GM18870 (cell line): ENCODE data around the gene TNRC18.
"Not testable (repeated sequence)": the region's sequence is repeated elsewhere in the genome, so short reads cannot be mapped to it uniquely, and the experiment has no call there.

Experiments
- ATAC-seq: cut with Tn5 transposase; IDR thresholded peaks from one replicate; pipeline ENCODE4 v1.9.1; 2021; ENCODE audit warnings: moderate library complexity; ENCODE audit not compliant: unreplicated experiment

Gene TNRC18

DNA sequence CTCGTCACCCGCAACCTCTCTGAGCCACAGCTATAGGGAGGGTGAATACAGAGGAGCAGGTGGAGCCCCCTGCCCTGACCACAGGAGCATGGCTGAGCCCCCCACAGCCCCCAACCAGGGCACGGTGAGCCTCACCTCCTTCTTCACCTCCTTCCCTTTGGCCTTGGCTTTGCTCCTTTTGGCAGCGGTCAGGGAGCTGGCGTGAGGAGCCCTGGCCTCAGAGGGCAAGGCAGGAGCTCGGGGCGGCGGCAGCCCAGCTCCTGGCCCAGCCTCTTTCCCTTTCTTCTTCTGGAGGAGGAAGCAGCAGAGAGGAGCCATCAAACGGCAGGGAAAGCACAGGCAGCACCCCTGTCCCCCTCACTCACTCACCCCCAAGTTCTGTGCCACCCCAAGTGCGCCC, 98.7 kb downstream of the TNRC18 start:
- no peak for ATAC-seq

DNA sequence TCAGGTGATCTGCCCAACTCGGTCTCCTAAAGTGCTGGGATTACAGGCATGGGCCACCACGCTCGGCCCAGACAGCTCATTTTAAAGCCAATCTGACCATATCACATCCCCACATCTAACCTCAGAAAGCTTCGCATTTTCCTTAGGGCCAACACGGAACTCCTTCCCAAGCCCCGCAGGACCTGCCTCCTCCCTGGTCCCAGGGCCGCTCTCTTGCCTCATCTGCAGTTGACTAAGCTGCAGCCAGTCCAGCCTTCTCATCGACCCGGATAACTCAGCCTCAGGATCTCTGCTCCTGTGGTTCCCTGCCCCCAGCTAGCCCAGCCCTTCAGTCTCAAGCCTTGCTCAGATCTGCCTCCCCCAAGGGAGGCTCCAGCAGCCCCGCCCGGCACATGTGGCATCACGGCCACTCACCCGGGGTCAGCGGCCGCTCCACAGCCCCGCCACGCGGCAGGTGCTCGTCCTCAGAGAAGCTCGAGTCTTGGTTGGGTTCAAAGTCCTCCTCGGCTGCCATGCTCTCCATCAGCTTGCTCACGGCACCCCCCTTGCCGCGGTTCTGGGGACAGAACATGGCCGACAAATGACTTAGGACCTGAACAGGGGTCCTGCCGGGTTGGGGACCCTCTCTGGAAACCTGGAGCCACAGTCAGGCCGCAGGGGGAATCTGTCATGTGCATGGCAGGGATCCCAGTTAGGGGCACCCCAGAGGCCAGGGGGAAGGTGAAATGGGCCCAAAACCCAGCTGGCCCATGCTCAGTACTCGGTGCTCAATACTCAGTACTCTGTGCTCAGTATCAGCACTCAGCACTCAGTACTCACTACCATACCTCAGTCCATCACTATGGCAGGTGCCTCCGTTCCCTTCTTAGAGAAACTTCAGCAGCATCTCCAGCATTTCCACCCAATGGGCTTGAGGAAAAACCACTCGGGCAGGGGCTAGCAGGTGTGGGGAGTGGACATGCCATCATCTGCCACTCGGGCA, 99.5 kb downstream of the TNRC18 start:
- not testable (repeated sequence) for ATAC-seq

GRCh38 chr7:5322621-5323410, 100.8 kb downstream of the TNRC18 start:
- no peak for ATAC-seq

- ATAC-seq = no peak
These were observed 102.7 kb downstream of the TNRC18 start for GRCh38 chr7:5320802-5321396.

- ATAC-seq = no peak
These were observed 103.2 kb downstream of the TNRC18 start for GRCh38 chr7:5320391-5320790.

DNA sequence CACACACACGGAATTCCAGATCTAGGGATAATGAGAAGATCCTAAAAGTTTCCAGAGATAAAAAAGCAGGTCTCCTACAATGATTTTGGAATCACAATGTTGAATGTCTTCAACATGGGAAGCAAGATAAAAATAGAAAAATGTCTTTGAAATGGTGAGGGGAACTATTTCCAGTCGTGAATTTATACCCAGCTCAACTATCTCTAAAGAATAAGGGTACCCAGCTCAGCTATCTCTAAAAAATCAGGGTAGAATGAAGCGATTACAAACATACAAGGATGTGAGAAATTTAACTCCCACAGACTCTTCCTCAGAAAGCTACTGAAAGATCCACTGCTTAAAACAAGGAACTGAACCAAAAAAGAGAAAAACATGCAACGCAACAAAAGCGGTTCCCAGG, 105.0 kb downstream of the TNRC18 start:
- ATAC-seq = not testable (repeated sequence)

GRCh38 chr7:5315761-5316160, 107.9 kb downstream of the TNRC18 start:
- no peak for ATAC-seq

- no peak for ATAC-seq
These were observed 108.8 kb downstream of the TNRC18 start for GRCh38 chr7:5314864-5315263.

DNA sequence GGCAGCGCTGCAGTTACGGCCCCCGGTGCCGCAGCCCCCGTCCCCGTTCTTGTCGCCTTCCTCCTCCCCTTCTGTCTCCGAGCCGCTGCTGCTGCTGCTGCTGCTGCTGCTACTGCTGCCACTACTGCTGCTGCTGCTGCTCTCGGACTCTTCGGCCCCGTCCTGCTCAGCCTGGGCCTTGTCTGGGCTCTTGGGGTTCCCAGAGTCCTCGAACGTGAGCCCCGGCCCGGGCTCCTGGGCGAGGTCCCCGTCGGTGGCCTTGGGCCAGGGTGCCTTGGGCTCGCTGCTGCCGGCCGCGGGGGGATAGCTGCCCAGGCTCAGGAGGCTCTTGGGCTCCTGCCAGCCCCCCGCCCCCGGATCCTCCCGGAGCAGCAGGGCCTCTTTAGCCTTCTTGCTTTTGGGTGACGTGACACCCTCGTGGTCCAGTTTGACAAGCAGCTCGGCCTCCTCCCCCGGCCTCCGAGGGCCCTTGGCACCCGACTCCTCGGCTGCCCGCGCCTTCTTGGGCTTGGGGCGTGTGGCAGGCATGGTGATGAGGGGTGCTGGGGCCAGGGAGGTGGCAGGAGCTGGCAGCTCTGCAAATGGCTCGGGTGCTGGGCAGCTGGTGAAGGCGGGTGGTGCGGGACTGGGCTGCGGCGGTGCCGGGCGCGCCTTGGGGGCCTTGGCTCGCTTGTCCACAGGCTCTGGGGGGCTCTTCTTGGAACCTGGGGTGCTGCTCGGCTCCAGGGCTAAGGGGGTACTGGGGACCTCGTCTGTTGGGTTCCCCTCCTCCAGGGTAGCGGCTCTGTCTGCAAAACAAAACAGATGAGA, 110.4 kb downstream of the TNRC18 start:
- not testable (repeated sequence) for ATAC-seq

- ATAC-seq = not testable (repeated sequence)
These were observed 111.2 kb downstream of the TNRC18 start for GRCh38 chr7:5312276-5313070.

GRCh38 chr7:5310822-5311405, 112.7 kb downstream of the TNRC18 start:
- no peak for ATAC-seq

GRCh38 chr7:5309146-5309545, 114.5 kb downstream of the TNRC18 start:
- ATAC-seq = no peak

GRCh38 chr7:5307221-5308142, 116.2 kb downstream of the TNRC18 start:
- ATAC-seq = not testable (repeated sequence)

- not testable (repeated sequence) for ATAC-seq
These were observed 118.6 kb downstream of the TNRC18 start for GRCh38 chr7:5305050-5305449.

- no peak for ATAC-seq
These were observed 119.8 kb downstream of the TNRC18 start for GRCh38 chr7:5303591-5304505.

- no peak for ATAC-seq
These were observed 120.6 kb downstream of the TNRC18 start for GRCh38 chr7:5303061-5303460.

DNA sequence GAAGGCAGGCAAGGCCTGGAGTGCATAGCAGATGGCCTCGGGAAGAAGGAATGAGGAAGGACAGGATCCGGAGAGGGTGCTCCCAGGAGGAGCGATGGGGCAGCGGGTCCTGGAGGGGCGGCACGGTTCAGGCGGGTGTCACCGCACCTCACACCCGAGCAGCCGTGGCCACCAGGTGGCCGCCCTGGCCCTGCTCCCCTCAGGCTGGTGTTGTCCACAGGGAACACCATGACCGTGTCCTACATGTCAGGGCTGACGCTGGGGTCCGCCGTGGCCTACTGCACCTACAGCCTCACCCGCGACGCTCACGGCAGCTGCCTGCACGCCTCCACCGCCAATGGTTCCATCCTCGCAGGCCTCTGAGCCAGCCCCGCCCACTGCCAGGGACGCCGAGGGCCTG, 121.1 kb downstream of the TNRC18 start:
- no peak for ATAC-seq
